Measurements from ENCODE around the gene DSC1. TPM values are rescaled to one million over a fixed set of nuclear protein-coding genes. Genes with fewer than 3 reads are reported as not detected.

The DSC1 gene
- total and polyA plus RNA-seq, 2 of the 13 experiments (the other 11 are each of a cell fraction or from before 2014, with no cell fraction given): not detected

GRCh38 chr18:31209041-31209440 is 46.4 kb upstream of the DSC1 start:
- BruUV-seq (replicated peaks): no TSS peak
- H3K4me2 ChIP-seq (ENCODE audit: low read depth, low read length): no peak overlapping the region
- no peak for FAIRE-seq

More at GRCh38 chr18:31209041-31209440, 46.4 kb upstream of the DSC1 start:
- no peak for ATAC-seq
- Histone ChIP-seq H3K9me3 (ENCODE audit: low read length) (0 out of 2 replicates have a peak, but pooled peaks cover under 1% of the 10 kb centered on the region), H3K79me2 (ENCODE audit: insufficient read depth, low read length) (no peaks in the 10 kb centered on the region), H2AFZ (ENCODE audit: low read length) (no peak overlapping the region), H3K4me1 (ENCODE audit: insufficient read depth, low read length) (peaks cover 65% of the 10 kb centered on the region), H3K36me3 (replicated peaks in 1 of 2; ENCODE audit: control insufficient read depth in 1 of 2, insufficient read depth in 2 of 2, low read length in 2 of 2) (no peaks in the 10 kb centered on the region), H3K4me3 (replicated peaks in 1 of 3; ENCODE audit: insufficient read depth in 1 of 3, low read depth in 2 of 3, low read length in 3 of 3) (no peak overlapping the region), H3K27me3 (ENCODE audit: control insufficient read depth in 1 of 2, insufficient read depth in 2 of 2, low read length in 2 of 2) (no peaks in the 10 kb centered on the region; a peak in 1 of 5 replicates), H3K9ac (ENCODE audit: insufficient read depth, low read depth, low read length) (no peak overlapping the region), H3K27ac (ENCODE audit: extremely low read length, insufficient read depth, low read length) (no peak overlapping the region), H4K20me1 (ENCODE audit: insufficient read depth, low read length) (no peaks in the 10 kb centered on the region)
- CTCF ChIA-PET (ENCODE audit: low intra/inter-chr PET ratio, low total read pairs): no interaction called here
- no peak for DNase-seq (ENCODE audit: low spot score)
- in situ Hi-C loops (cut with HindIII; ENCODE audit: extremely low pct_ligation_motif_present, low pct_unique_long_range_greater_than_20kb): no loop called here
- 15% methylated on average over 4 of the region's 4 CpGs for WGBS (ENCODE audit: low lambda C conversion rate)
- intact Hi-C loops (cut with micrococcal nuclease; ENCODE audit: unreplicated experiment): loop anchor here (5.0 to 10.0 kb wide), 3 partner anchors 56 to 303 kb away; no protein-coding TSS in a partner anchor
- TF ChIP-seq, protein P1, sequence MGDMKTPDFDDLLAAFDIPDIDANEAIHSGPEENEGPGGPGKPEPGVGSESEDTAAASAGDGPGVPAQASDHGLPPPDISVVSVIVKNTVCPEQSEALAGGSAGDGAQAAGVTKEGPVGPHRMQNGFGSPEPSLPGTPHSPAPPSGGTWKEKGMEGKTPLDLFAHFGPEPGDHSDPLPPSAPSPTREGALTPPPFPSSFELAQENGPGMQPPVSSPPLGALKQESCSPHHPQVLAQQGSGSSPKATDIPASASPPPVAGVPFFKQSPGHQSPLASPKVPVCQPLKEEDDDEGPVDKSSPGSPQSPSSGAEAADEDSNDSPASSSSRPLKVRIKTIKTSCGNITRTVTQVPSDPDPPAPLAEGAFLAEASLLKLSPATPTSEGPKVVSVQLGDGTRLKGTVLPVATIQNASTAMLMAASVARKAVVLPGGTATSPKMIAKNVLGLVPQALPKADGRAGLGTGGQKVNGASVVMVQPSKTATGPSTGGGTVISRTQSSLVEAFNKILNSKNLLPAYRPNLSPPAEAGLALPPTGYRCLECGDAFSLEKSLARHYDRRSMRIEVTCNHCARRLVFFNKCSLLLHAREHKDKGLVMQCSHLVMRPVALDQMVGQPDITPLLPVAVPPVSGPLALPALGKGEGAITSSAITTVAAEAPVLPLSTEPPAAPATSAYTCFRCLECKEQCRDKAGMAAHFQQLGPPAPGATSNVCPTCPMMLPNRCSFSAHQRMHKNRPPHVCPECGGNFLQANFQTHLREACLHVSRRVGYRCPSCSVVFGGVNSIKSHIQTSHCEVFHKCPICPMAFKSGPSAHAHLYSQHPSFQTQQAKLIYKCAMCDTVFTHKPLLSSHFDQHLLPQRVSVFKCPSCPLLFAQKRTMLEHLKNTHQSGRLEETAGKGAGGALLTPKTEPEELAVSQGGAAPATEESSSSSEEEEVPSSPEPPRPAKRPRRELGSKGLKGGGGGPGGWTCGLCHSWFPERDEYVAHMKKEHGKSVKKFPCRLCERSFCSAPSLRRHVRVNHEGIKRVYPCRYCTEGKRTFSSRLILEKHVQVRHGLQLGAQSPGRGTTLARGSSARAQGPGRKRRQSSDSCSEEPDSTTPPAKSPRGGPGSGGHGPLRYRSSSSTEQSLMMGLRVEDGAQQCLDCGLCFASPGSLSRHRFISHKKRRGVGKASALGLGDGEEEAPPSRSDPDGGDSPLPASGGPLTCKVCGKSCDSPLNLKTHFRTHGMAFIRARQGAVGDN (CRISPR knock-in tag; IDR thresholded peaks at IDR 0.05): no peak
- TF ChIP-seq ISL2 (CRISPR knock-in tag; IDR thresholded peaks at IDR 0.05) (no peak), MED13 (CRISPR knock-in tag; IDR thresholded peaks at IDR 0.05) (no peak), MEIS2 (CRISPR knock-in tag; IDR thresholded peaks at IDR 0.05) (no peak), PCBP1 (IDR thresholded peaks at IDR 0.05; ENCODE audit: borderline replicate concordance, low read depth, low read length) (no peak), ZFP36L2 (CRISPR knock-in tag; IDR thresholded peaks at IDR 0.05) (no peak), YEATS2 (CRISPR knock-in tag; IDR thresholded peaks at IDR 0.05; ENCODE audit: borderline replicate concordance) (no peak), ZNF607 (CRISPR knock-in tag; IDR thresholded peaks at IDR 0.05; ENCODE audit: borderline replicate concordance) (no peak), ZNF713 (CRISPR knock-in tag; IDR thresholded peaks at IDR 0.05) (no peak), MAFK (conservative IDR thresholded peaks at IDR 0.05 in 1 of 2, IDR thresholded peaks at IDR 0.05 in 1 of 2; ENCODE audit: low read length in 2 of 2) (no peak), CHCHD3 (CRISPR knock-in tag; IDR thresholded peaks at IDR 0.05) (no peak)
- POLR2A ChIA-PET: no interaction called here

Measured in HepG2 (cell line).